ENCODE data around the gene CTNNAL1. TPM values are rescaled to one million over a fixed set of nuclear protein-coding genes. Genes with fewer than 3 reads are reported as not detected.

The CTNNAL1 gene
- total RNA-seq, 1 donor from 2014 or later: 16.4 TPM

DNA sequence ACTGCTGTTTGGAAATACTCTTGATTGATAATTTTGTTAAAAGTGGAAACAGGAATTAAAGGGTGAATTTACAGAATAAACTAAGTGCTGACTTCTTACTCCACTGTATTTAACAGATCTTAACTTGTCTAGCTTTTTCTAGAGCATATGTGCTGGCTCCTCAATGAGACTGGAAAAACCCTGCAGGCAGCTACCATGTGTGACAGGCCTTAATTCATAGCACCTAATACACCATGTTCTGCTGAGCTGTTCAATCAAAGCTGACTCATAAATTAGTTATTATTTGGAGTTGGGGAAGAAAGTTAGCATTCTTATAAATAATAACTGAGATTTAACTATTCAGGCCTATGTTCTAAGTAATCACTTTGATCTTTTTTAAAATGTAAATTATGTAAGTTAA, 29.4 kb downstream of the CTNNAL1 start:
- no peak overlapping the region for H3K27ac ChIP-seq
- no peak for DNase-seq (ENCODE audit: low spot score in 2 of 2)
- no peaks in the 10 kb centered on the region for H3K27me3 ChIP-seq
- H3K36me3 ChIP-seq: peaks cover 4 to 35% of the 10 kb centered on the region in 2 donors
- intact Hi-C loops (cut with DNase I): no loop called here
- H3K4me1 ChIP-seq: no peaks in the 10 kb centered on the region
- H3K9me3 ChIP-seq: no peaks in the 10 kb centered on the region
- TF ChIP-seq, protein P1, sequence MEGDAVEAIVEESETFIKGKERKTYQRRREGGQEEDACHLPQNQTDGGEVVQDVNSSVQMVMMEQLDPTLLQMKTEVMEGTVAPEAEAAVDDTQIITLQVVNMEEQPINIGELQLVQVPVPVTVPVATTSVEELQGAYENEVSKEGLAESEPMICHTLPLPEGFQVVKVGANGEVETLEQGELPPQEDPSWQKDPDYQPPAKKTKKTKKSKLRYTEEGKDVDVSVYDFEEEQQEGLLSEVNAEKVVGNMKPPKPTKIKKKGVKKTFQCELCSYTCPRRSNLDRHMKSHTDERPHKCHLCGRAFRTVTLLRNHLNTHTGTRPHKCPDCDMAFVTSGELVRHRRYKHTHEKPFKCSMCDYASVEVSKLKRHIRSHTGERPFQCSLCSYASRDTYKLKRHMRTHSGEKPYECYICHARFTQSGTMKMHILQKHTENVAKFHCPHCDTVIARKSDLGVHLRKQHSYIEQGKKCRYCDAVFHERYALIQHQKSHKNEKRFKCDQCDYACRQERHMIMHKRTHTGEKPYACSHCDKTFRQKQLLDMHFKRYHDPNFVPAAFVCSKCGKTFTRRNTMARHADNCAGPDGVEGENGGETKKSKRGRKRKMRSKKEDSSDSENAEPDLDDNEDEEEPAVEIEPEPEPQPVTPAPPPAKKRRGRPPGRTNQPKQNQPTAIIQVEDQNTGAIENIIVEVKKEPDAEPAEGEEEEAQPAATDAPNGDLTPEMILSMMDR (IDR thresholded peaks at IDR 0.05): no peak
- H3K4me3 ChIP-seq: no peak overlapping the region

DNA sequence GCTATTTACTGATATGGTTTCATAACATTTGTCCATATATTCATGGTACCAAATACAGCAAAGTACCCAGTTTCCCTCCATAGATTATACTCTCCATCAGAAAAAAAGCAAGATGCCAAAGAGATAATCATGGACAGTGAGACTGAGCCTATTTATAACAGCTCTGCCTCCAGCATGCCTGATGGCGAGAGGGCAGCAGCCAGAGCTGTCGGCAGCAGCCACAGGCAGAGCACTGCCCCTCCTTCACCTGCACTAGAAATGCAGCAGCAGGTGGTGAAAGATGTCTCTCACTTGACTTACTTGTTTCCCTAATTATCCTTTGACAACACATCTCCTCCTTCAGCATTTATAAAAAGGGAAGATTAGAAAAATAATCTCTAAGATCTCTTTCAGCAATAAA, 32.4 kb downstream of the CTNNAL1 start:
- H3K36me3 ChIP-seq: peaks cover 8 to 40% of the 10 kb centered on the region in 2 donors
- H3K27me3 ChIP-seq: no peaks in the 10 kb centered on the region
- no peak overlapping the region for H3K27ac ChIP-seq
- intact Hi-C loops (cut with DNase I): no loop called here
- TF ChIP-seq, protein P1 (IDR thresholded peaks at IDR 0.05): no peak
- no peaks in the 10 kb centered on the region for H3K9me3 ChIP-seq
- no peak for DNase-seq (ENCODE audit: low spot score in 2 of 2)
- H3K4me1 ChIP-seq: no peaks in the 10 kb centered on the region
- no peak overlapping the region for H3K4me3 ChIP-seq

DNA sequence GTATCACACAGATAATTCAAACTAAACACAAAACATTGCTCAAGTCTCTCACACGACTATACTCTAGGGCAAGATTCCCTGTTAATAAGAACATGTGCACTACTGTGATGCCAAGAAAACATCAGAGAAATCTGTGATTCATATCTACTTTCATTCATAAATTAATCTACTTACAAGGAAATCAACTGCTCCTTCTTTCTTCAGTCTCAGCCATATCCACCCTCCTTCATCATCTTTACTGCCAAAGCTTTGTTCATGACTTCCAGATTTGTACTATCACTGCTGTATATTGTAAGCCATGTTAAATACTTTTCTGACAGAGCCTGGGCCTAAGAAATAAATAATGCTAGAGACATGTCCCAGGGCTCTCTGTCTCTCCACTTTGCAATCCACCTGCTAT, 35.1 kb downstream of the CTNNAL1 start:
- Histone ChIP-seq H3K27me3 (no peaks in the 10 kb centered on the region), H3K36me3 (peaks cover 8 to 34% of the 10 kb centered on the region in 2 donors), H3K4me3 (no peak overlapping the region), H3K9me3 (no peaks in the 10 kb centered on the region), H3K27ac (no peak overlapping the region), H3K4me1 (peaks cover 0 to 9% of the 10 kb centered on the region in 2 donors)
- DNase-seq (ENCODE audit: low spot score in 2 of 2): no peak
- intact Hi-C loops (cut with DNase I): no loop called here
- TF ChIP-seq, protein P1 (IDR thresholded peaks at IDR 0.05): no peak

DNA sequence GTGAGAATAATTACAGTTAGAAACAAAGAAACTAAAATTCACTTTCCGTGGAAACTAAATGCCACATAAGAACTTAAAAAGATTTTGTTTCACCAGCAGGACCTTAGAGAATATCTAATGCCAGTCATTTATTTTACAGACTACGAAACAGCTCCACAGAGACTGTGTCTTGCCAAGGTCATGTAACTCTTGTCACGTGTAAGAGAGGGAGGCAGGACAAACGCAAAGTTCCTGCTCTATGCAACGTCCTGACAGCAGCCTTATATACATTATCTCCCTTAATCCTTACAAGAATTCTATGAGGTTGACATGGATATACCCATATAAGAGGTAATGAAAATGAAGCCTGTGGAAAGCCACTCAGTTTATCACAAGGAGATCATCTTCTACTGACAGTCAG, 39.4 kb downstream of the CTNNAL1 start:
- intact Hi-C loops (cut with DNase I): loop anchor here (5.0 kb wide), 1 partner anchor 38 kb away; the partner anchor contains the start of gene CTNNAL1
- Histone ChIP-seq H3K27ac (peak overlapping the region; percentile 22 to 65), H3K27me3 (no peaks in the 10 kb centered on the region), H3K4me3 (no peak overlapping the region), H3K9me3 (no peaks in the 10 kb centered on the region), H3K4me1 (peaks cover 0 to 17% of the 10 kb centered on the region in 2 donors), H3K36me3 (peaks cover 8 to 12% of the 10 kb centered on the region in 2 donors)
- TF ChIP-seq, protein P1 (IDR thresholded peaks at IDR 0.05): no peak
- DNase-seq (ENCODE audit: low spot score in 2 of 2): no peak

DNA sequence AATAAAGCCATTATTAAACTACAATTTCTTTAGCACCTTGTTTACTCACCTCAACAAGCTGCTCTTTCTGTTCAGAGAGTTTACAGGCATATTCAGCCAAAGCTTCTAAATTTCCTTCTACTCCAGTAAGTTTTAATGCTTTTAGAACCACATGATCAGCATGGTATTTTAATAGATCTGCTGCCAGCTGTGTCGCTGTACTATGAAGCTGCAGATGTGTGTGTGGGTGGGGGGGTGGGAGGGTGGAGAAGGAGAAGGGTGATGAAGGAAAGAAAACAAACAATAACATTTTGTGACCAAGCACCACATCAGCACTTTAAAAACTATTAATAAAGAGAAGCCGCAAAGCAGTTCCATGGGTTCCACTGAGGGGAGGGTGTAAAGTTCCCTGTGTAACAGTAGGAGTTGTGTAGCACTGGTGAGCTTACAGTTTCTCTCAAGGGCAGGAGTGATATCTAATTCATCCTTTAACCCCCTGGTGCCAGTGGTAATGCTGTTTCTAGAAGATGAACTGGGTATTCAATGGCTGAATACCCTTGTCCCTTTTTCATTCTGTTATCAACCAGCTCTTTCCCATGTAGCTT, 40.6 kb downstream of the CTNNAL1 start:
- H3K36me3 ChIP-seq: peaks cover 3 to 4% of the 10 kb centered on the region in 2 donors
- no peaks in the 10 kb centered on the region for H3K27me3 ChIP-seq
- H3K4me3 ChIP-seq: no peak overlapping the region
- TF ChIP-seq, protein P1 (IDR thresholded peaks at IDR 0.05): no peak
- intact Hi-C loops (cut with DNase I): loop anchor here (5.0 kb wide), 1 partner anchor 40 kb away; the partner anchor contains the start of gene CTNNAL1
- H3K4me1 ChIP-seq: peaks cover 0 to 24% of the 10 kb centered on the region in 2 donors
- H3K9me3 ChIP-seq: no peaks in the 10 kb centered on the region
- H3K27ac ChIP-seq: peak overlapping the region; percentile 42 to 65
- DNase-seq (ENCODE audit: low spot score in 2 of 2): no peak

All from ascending aorta (tissue), 2 donors.